GM10248 (cell line): ENCODE measurements around the gene MRPS34.

Experiments
- CTCF ChIA-PET: fragments of 300-600 bp; sonication (Branson Sonifier 250); formaldehyde crosslinking; extraction: SDS; loops from one replicate; lab custom pipeline; 2021; ENCODE audit warnings: antibody characterized with exemption; lab: Yijun Ruan, JAX
- POLR2A ChIA-PET: fragments of 350-650 bp; sonication (Branson Sonifier 250); formaldehyde crosslinking; extraction: SDS; loops from one replicate; lab custom pipeline; 2020; ENCODE audit warnings: antibody characterized with exemption; lab: Yijun Ruan, JAX
- DNase-seq: peaks from one replicate; pipeline ENCODE4 v3.0.0; 2012; ENCODE audit errors: extremely low spot score
- TF ChIP-seq, protein P1 (sequence below): IDR thresholded peaks from 2 replicates; pipeline ENCODE4 v1.5.1; 2012; ENCODE audit warnings: mild to moderate bottlenecking, low read depth; ENCODE audit errors: extremely low read depth, missing control alignments, control extremely low read depth

Gene MRPS34

DNA sequence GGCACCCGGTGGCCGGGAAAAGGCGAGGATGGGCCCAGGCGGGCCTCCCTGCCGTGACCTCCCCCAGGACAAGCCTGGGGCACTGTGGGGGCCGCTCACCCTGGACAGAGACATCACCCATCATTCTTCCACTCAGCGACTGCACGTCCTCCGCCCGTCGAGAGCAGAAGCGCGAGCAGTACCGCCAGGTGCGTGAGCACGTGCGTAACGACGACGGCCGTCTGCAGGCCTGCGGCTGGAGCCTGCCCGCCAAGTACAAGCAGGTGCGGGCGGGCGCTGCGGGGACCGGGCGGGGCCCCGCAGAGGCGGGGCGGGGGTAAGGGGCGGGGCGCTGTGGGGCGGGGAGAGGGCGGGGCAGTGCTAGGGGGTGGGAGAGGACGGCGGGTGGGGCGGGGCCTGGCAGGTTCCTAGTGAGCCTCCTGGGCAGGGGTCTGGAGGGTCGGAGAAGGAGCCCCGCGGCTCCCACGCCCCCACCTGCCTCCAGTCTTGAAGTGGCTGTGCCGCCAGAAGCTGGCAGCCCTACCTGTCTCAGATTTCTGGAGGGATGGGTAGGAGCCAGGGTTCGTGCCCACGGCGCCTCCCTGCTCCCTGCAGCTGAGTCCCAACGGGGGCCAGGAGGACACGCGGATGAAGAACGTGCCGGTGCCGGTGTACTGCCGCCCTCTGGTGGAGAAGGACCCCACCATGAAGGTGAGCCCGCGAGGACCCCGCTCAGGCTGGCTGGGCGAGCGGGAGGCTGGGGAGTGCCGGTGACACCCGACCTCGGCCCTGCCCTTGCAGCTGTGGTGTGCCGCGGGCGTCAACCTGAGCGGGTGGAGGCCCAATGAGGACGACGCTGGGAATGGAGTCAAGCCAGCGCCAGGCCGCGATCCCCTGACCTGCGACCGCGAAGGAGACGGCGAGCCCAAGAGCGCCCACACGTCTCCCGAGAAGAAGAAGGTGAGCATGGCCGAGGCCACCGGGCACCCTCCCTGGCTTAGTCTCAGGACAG is 9.1 kb downstream of the MRPS34 start:
- POLR2A ChIA-PET: no interaction called here
- CTCF ChIA-PET: interaction anchor here (1.4 to 1.6 kb wide), 2 partner anchors 10 to 401 kb away, joined by 3 to 9 read pairs; no protein-coding TSS in a partner anchor
- TF ChIP-seq, protein P1, sequence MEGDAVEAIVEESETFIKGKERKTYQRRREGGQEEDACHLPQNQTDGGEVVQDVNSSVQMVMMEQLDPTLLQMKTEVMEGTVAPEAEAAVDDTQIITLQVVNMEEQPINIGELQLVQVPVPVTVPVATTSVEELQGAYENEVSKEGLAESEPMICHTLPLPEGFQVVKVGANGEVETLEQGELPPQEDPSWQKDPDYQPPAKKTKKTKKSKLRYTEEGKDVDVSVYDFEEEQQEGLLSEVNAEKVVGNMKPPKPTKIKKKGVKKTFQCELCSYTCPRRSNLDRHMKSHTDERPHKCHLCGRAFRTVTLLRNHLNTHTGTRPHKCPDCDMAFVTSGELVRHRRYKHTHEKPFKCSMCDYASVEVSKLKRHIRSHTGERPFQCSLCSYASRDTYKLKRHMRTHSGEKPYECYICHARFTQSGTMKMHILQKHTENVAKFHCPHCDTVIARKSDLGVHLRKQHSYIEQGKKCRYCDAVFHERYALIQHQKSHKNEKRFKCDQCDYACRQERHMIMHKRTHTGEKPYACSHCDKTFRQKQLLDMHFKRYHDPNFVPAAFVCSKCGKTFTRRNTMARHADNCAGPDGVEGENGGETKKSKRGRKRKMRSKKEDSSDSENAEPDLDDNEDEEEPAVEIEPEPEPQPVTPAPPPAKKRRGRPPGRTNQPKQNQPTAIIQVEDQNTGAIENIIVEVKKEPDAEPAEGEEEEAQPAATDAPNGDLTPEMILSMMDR: no peak
- no peak for DNase-seq

DNA sequence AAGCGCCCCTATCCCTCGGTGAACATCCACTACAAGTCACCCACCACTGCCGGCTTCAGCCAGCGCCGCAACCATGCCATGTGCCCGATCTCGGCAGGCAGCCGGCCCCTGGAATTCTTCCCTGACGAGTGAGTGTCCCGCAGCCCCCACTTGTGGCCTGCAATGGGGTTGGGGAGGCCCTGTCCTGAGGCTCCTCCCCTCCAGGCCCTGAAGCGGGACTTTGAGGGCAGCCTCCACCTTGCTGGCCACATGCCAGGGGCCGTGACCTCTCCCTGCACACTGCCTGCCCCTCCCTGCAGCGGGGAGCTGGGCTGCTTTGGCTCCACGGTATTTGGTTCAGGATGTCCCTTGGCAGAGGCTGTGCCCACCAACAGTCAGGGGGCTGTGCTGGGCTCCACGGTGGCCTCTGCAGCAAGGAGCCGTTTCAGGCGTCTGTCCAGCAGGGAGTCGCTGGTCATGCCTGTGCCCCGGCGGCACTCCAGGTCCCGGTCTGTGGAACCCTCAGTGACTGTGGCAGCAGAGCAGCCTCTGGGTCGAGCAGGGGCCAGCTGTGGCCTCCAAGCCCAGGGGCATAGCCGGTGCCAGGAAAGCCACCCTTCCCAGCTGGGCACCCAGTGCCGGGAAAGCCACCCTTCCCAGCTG is 9.9 kb downstream of the MRPS34 start:
- POLR2A ChIA-PET: no interaction called here
- CTCF ChIA-PET: no interaction called here
- TF ChIP-seq, protein P1: no peak
- DNase-seq: no peak

DNA sequence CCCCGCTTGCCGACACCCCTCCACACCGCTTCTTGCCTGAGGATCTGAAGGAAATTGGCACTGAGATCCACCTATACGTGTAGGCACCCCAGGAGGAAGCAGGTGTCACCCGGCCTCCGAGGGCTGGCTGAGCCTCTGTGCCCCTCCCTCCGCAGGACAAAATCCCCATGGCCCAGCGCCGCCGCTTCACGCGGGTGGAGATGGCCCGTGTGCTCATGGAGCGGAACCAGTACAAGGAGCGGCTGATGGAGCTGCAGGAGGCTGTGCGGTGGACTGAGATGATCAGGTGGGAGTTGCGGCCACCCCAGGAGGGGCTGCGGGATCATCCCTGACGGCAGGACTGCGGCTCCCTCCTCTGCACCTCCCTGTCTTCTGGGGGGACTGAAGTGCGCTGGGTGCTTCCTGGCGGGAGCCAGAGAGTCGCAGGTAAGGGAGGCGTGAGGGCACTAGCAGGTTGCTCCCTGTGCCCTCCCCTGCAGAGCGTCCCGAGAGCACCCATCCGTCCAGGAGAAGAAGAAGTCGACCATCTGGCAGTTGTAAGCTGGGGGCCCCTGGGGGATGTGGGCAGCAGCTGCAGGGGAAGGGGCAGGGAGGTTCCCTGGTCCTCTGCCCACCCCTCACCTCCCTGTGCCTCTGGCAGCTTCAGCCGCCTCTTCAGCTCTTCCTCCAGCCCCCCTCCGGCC is 10.6 kb downstream of the MRPS34 start:
- CTCF ChIA-PET: no interaction called here
- TF ChIP-seq, protein P1: no peak
- POLR2A ChIA-PET: no interaction called here
- DNase-seq: no peak

- DNase-seq: no peak
- ChIA-PET CTCF (no interaction called here), POLR2A (no interaction called here)
- TF ChIP-seq, protein P1: no peak
Observed at GRCh38 chr16:1761751-1762150, 11.2 kb downstream of the MRPS34 start.

- TF ChIP-seq, protein P1: no peak
- ChIA-PET CTCF (interaction anchor here (1.3 kb wide), 1 partner anchor 37 kb away, joined by 3 read pairs; no protein-coding TSS in a partner anchor), POLR2A (no interaction called here)
- DNase-seq: no peak
Observed at GRCh38 chr16:1760911-1761310, 12.0 kb downstream of the MRPS34 start.

- ChIA-PET CTCF (no interaction called here), POLR2A (no interaction called here)
- DNase-seq: no peak
- TF ChIP-seq, protein P1: no peak
Observed at GRCh38 chr16:1759511-1759910, 13.4 kb downstream of the MRPS34 start.
